Sigmoid colon (tissue), 7 donors: ENCODE data around the gene ASTN1. TPM values are rescaled to one million over a fixed set of nuclear protein-coding genes. Genes with fewer than 3 reads are reported as not detected.

Source experiments
- DNase-seq: peaks from one replicate; pipeline ENCODE4 v3.0.0-alpha.2; 2019
- H3K27ac ChIP-seq, 4 donors: fragments of 200-600 bp; sonication (generic); one replicate each; pipeline ENCODE4 v1.5.1; 2016 to 2019; ENCODE audit warnings: mild to moderate bottlenecking in 1 of 4
- H3K27me3 ChIP-seq, 3 donors: fragments of 200-600 bp; sonication (generic); one replicate each; pipeline ENCODE4 v1.5.1; 2019; ENCODE audit warnings: mild to moderate bottlenecking in 1 of 3
- H3K36me3 ChIP-seq, 4 donors: fragments of 200-600 bp; sonication (generic); one replicate each; pipeline ENCODE4 v1.5.1; 2016 to 2019
- H3K4me1 ChIP-seq, 4 donors: fragments of 200-600 bp; sonication (generic); one replicate each; pipeline ENCODE4 v1.5.1; 2017 to 2019
- H3K4me3 ChIP-seq, 4 donors: fragments of 200-600 bp; sonication (generic); one replicate each; pipeline ENCODE4 v1.5.1; 2017 to 2019; ENCODE audit warnings: mild to moderate bottlenecking in 2 of 4, moderate library complexity in 1 of 4
- H3K9me3 ChIP-seq, 4 donors: fragments of 200-600 bp in 3 of 4; sonication (generic) in 3 of 4; one replicate each; pipeline versions ENCODE4 v1.5.1 to v1.6.1; 2013 to 2019
- EP300 ChIP-seq, 4 donors: sonication (generic); formaldehyde crosslinking; IDR thresholded peaks; one replicate each; pipeline ENCODE4 v1.6.1; 2017; ENCODE audit warnings: antibody characterized with exemption in 4 of 4
- POLR2A ChIP-seq, 2 donors: fragments of 450-650 bp; IDR thresholded peaks; one replicate each; pipeline ENCODE4 v1.6.1; 2016; ENCODE audit warnings: antibody characterized with exemption in 2 of 2, mild to moderate bottlenecking in 2 of 2, moderate library complexity in 2 of 2
- POLR2AphosphoS5 ChIP-seq, 4 donors: sonication (generic); formaldehyde crosslinking; IDR thresholded peaks; one replicate each; pipeline ENCODE4 v1.6.1; 2017; ENCODE audit warnings: antibody characterized with exemption in 4 of 4
- WGBS, 2 donors: extraction: QIAGEN DNeasy Blood & Tissue Kit; methylation state at CpG; one replicate each; pipeline ENCODE4 v1.1.7; 2013; 5-methylcytosine and 5-hydroxymethylcytosine counted together
- intact Hi-C: fragments of 100-400 bp; cut with DNase I; formaldehyde crosslinking; loops from one replicate; pipeline ENCODE4 v1.15.1; 2023
- polyA plus RNA-seq, 3 donors: library from polyadenylated mRNA; stranded (reverse); fragments of 200-250 nt; gene quantifications; one replicate each; pipeline ENCODE4 v1.2.3, GENCODE V29; 2013
- total RNA-seq, 4 donors: library from RNA; depleted of rRNA; stranded (reverse); fragments of >200 nt; gene quantifications; one replicate each; pipeline ENCODE4 v1.1.0, GENCODE V29; 2016
- TF ChIP-seq, protein P1 (sequence below), 4 experiments: fragments of 450-650 bp in 3 of 4; fragments of 200-600 bp in 1 of 4; IDR thresholded peaks; one replicate each; pipeline ENCODE4 v1.5.1; 2016 to 2019; ENCODE audit warnings: antibody characterized with exemption in 4 of 4, mild to moderate bottlenecking in 3 of 4, moderate library complexity in 2 of 4
- donor health status: healthy with polysubstance abuse.
- donor health status: Bipolar disorder and iron deficiency.
- donor health status: healthy.

ASTN1 gene
- total and polyA plus RNA-seq, 7 donors, result 0.49 to 2.2 (median 1.4) TPM; not detected in 2

DNA sequence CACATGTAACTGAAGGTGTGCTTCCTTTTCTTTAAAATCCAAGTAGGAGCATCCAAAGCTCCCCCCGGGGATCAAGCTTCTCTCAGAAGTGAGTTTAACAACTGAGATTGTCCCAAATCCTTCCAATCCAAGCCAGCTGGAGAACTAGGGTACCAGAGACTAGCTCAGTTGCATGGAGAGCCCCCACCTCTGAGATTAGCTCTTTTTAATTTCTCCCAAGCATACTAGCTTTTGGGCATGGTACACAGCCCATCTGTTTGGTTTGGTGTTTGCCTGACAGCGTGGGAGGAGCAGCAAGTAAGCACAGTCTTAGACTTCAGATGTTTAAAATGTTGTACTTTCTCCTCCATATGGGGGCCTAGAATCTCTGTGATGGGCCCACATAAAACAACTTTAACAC, 142.8 kb downstream of the ASTN1 start:
- intact Hi-C loops, result no loop called here
- Histone ChIP-seq H3K36me3 (no peaks in the 10 kb centered on the region), H3K4me3 (no peak overlapping the region), H3K27ac (no peak overlapping the region), H3K27me3 (no peaks in the 10 kb centered on the region), H3K9me3 (no peaks in the 10 kb centered on the region), H3K4me1 (no peaks in the 10 kb centered on the region)
- DNase-seq, result no peak
- WGBS, 2 donors, result 73 to 84% methylated on average over 2 of the region's 2 CpGs
- TF ChIP-seq POLR2A (IDR thresholded peaks at IDR 0.05), result no peak
- no peak for TF ChIP-seq EP300 (IDR thresholded peaks at IDR 0.05)
- no peak for TF ChIP-seq POLR2AphosphoS5 (IDR thresholded peaks at IDR 0.05)
- TF ChIP-seq, protein P1, sequence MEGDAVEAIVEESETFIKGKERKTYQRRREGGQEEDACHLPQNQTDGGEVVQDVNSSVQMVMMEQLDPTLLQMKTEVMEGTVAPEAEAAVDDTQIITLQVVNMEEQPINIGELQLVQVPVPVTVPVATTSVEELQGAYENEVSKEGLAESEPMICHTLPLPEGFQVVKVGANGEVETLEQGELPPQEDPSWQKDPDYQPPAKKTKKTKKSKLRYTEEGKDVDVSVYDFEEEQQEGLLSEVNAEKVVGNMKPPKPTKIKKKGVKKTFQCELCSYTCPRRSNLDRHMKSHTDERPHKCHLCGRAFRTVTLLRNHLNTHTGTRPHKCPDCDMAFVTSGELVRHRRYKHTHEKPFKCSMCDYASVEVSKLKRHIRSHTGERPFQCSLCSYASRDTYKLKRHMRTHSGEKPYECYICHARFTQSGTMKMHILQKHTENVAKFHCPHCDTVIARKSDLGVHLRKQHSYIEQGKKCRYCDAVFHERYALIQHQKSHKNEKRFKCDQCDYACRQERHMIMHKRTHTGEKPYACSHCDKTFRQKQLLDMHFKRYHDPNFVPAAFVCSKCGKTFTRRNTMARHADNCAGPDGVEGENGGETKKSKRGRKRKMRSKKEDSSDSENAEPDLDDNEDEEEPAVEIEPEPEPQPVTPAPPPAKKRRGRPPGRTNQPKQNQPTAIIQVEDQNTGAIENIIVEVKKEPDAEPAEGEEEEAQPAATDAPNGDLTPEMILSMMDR (IDR thresholded peaks at IDR 0.05), result no peak

DNA sequence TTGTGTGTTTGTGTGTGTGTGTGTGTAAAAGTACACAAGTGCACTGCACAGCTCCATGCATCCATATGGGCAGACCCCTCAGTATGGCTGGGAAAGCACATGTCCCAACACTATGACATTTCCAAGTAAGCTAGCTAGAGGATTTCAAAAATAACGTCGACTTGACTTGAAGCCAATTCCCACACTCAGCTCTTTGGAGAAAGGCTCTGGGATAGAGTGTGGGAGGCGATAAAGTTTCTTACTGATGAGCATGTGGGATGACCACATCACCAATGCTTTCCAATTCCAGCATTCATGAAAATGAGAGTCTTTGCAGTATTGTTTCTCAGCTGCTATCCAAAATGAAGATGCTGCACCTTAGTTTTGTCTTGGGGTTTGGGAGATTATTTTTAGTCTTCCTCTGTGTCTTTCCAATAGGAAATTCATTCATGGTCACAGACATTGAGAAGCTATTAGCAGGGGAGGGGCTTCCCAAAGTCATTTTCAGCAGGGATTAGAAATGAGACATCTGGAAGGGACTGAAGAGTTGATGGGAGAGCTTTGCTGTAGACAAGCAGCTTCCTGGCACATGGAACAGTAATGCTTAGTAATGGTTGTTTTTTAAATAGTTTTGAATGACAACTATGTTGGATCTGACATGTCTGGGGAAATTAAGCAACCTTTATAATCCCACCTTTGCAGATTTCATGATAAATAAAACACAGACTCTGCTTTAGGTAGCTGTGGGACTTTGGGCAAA, 143.5 kb downstream of the ASTN1 start:
- H3K9me3 ChIP-seq, result no peaks in the 10 kb centered on the region
- TF ChIP-seq POLR2A (IDR thresholded peaks at IDR 0.05) (no peak), EP300 (IDR thresholded peaks at IDR 0.05) (no peak), POLR2AphosphoS5 (IDR thresholded peaks at IDR 0.05) (no peak)
- TF ChIP-seq, protein P1 (IDR thresholded peaks at IDR 0.05), result no peak
- H3K36me3 ChIP-seq, result no peaks in the 10 kb centered on the region
- H3K27ac ChIP-seq, result no peak overlapping the region
- H3K4me3 ChIP-seq, result no peak overlapping the region
- 81 to 82% methylated on average over 3 of the region's 3 CpGs for WGBS, 2 donors
- no peaks in the 10 kb centered on the region for H3K4me1 ChIP-seq
- no peaks in the 10 kb centered on the region for H3K27me3 ChIP-seq
- no peak for DNase-seq
- intact Hi-C loops, result no loop called here

DNA sequence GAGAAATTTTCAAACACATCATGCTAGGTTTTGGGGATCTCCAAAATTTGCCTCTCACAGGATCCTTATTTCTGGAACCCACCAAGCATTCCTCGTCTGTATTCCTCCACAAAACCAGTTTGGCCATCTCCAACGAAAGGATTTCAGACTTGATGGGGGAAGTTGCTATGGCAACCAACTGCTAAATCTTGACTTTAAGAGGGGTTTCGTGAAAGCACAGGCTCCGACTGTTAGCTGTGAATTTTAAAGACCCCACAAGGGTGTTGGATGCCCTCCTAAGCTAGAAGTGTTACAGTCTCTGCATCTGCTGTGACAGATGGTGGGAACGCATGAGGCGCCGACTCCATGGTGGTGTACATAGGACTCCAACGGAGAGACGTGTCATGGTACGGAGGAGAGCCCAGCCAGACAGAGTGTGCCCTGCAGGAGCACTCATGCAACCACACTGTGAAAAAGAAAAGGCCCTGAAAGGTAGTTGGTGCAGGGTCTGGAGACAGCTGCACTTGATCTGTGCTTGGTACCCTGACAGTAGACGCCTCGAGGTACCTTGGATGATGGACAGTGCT, 147.1 kb downstream of the ASTN1 start:
- Histone ChIP-seq H3K9me3 (no peaks in the 10 kb centered on the region), H3K36me3 (no peaks in the 10 kb centered on the region), H3K4me1 (no peaks in the 10 kb centered on the region), H3K27me3 (no peaks in the 10 kb centered on the region), H3K4me3 (no peak overlapping the region), H3K27ac (no peak overlapping the region)
- no peak for DNase-seq
- WGBS, 2 donors, result 88 to 89% methylated on average over 12 of the region's 12 CpGs
- TF ChIP-seq POLR2AphosphoS5 (IDR thresholded peaks at IDR 0.05) (no peak), EP300 (IDR thresholded peaks at IDR 0.05) (no peak), POLR2A (IDR thresholded peaks at IDR 0.05) (no peak)
- TF ChIP-seq, protein P1 (IDR thresholded peaks at IDR 0.05), result no peak
- intact Hi-C loops, result no loop called here

DNA sequence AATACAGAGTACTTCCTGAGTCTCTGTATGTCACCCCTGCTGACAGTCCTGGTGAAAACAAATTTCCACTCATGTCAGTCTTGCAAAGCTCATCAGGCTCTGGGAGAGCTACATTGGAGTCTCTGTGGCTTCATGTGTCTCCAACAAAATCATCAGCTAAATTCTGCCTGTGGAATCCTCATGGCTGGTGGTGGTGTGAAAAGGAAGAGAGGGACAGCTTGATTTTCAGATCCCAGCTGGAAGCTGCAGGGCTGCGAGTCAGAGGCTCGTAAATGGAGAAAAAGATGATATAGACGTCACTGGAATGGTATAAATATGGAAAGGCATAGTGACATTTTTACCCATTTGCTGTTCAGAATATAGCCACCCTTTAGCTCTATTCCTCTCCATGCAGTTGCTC, 150.2 kb downstream of the ASTN1 start:
- H3K27me3 ChIP-seq, result no peaks in the 10 kb centered on the region
- no peak for DNase-seq
- H3K4me1 ChIP-seq, result no peaks in the 10 kb centered on the region
- intact Hi-C loops, result no loop called here
- no peaks in the 10 kb centered on the region for H3K9me3 ChIP-seq
- TF ChIP-seq POLR2AphosphoS5 (IDR thresholded peaks at IDR 0.05) (no peak), EP300 (IDR thresholded peaks at IDR 0.05) (no peak), POLR2A (IDR thresholded peaks at IDR 0.05) (no peak)
- TF ChIP-seq, protein P1 (IDR thresholded peaks at IDR 0.05), result no peak
- 54 to 66% methylated on average over 3 of the region's 3 CpGs for WGBS, 2 donors
- no peak overlapping the region for H3K27ac ChIP-seq
- no peak overlapping the region for H3K4me3 ChIP-seq
- no peaks in the 10 kb centered on the region for H3K36me3 ChIP-seq
